Right lobe of liver (tissue), 6 donors: ENCODE results near the gene INPP4B. TPM values are rescaled to one million over a fixed set of nuclear protein-coding genes. Genes with fewer than 3 reads are reported as not detected.

Source experiments
- ATAC-seq, 4 donors: fragments of 200-7000 bp; cut with Tn5 transposase; one replicate each; pipeline ENCODE4 v1.9.1; 2020; ENCODE audit warnings: mild to moderate bottlenecking in 4 of 4, moderate library complexity in 4 of 4
- DNase-seq, 3 donors: peaks; one replicate each; pipeline ENCODE4 v3.0.0-alpha.2; 2020
- H3K27ac ChIP-seq, 3 donors: fragments of 200-600 bp; one replicate each; pipeline ENCODE4 v1.8.0; 2022
- H3K27me3 ChIP-seq, 2 donors: fragments of 200-600 bp; one replicate each; pipeline ENCODE4 v1.8.0; 2022
- H3K36me3 ChIP-seq, 4 donors: fragments of 200-600 bp; sonication (generic) in 1 of 4; one replicate each; pipeline versions ENCODE4 v1.5.1 to v1.8.0; 2017 to 2022; ENCODE audit warnings: control low read depth in 1 of 4
- H3K4me1 ChIP-seq, 4 donors: fragments of 200-600 bp; sonication (generic) in 1 of 4; one replicate each; pipeline versions ENCODE4 v1.5.1 to v1.8.0; 2017 to 2022; ENCODE audit warnings: control low read depth in 1 of 4
- H3K4me3 ChIP-seq, 3 donors: fragments of 200-600 bp; one replicate each; pipeline ENCODE4 v1.8.0; 2022
- H3K9me3 ChIP-seq, 4 donors: fragments of 200-600 bp; sonication (generic) in 1 of 4; one replicate each; pipeline versions ENCODE4 v1.5.1 to v1.8.0; 2017 to 2022; ENCODE audit warnings: control low read depth in 1 of 4
- POLR2A ChIP-seq: fragments of 450-650 bp; IDR thresholded peaks from one replicate; pipeline ENCODE4 v1.6.1; 2017; ENCODE audit warnings: antibody characterized with exemption, mild to moderate bottlenecking
- WGBS: methylation state at CpG from one replicate; pipeline ENCODE4 v1.1.6; 2018; ENCODE audit warnings: low coverage, low lambda C conversion rate; ENCODE audit not compliant: insufficient coverage; ENCODE audit errors: missing lambda C conversion rate; 5-methylcytosine and 5-hydroxymethylcytosine counted together
- intact Hi-C, 2 donors: fragments of 100-400 bp; cut with DNase I; formaldehyde crosslinking; loops; one replicate each; pipeline versions ENCODE4 v1.11.2 to v1.14.1; 2022
- total RNA-seq, 6 experiments: library from RNA; depleted of rRNA in 2 of 6; stranded (reverse); fragments of >200 nt in 2 of 6; fragmentation: NEBNext Ultra II Directional in 3 of 6; extraction: Animal tissue kit (Norgen Biotek cat#: 25700) in 3 of 6; gene quantifications; one replicate each; pipeline versions ENCODE4 v1.1.0 to v1.2.4, GENCODE V29; 2016 to 2023
- TF ChIP-seq, protein P1 (sequence below), 4 donors: fragments of 200-600 bp in 3 of 4; fragments of 450-650 bp in 1 of 4; IDR thresholded peaks; one replicate each; pipeline versions ENCODE4 v1.5.1 to v1.8.0; 2016 to 2022; ENCODE audit warnings: antibody characterized with exemption in 4 of 4, mild to moderate bottlenecking in 2 of 4
- donor health status: DM: no; HTN: yes; CAD: no.
- donor health status: DM: no; HTN: no; CAD: no.
- donor health status: DM: no; HTN: no; CAD: no.
- donor health status: DM: no; HTN: yes; CAD: no.
- donor health status: DM: no; HTN: yes; CAD: no.

Gene INPP4B
- total RNA-seq, 6 experiments from 2014 or later: 0.73 to 5.0 (median 1.6) TPM

DNA sequence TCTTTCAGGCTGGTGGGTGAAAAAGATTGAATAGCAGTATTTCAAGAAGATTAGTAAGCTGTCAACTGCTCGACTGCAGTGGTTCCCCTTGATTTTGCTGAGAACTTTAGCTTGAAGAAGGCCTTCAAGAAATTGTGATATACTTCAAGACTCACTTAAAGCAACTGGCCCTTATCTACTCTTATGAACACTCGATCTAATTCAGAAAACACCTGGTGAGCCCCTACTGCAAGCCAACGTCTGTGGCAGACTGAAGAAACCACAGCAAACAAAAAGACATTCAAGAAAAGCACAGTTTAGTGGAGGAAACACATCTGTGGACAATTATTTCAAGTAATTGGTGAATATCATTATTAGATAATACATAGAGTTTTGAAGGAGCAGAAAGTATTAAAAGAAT, 119.0 kb downstream of the INPP4B start:
- Histone ChIP-seq H3K9me3 (no peaks in the 10 kb centered on the region), H3K4me3 (no peak overlapping the region), H3K36me3 (no peaks in the 10 kb centered on the region), H3K27me3 (no peaks in the 10 kb centered on the region), H3K27ac (no peak overlapping the region), H3K4me1 (no peaks in the 10 kb centered on the region)
- 28% methylated on average over 3 of the region's 3 CpGs for WGBS
- no peak for DNase-seq
- intact Hi-C loops: loop anchor here in 1 of 2 donors (5.0 kb wide), 1 partner anchor 370 kb away; no protein-coding TSS in a partner anchor
- ATAC-seq: no peak
- TF ChIP-seq POLR2A: no peak
- TF ChIP-seq, protein P1, sequence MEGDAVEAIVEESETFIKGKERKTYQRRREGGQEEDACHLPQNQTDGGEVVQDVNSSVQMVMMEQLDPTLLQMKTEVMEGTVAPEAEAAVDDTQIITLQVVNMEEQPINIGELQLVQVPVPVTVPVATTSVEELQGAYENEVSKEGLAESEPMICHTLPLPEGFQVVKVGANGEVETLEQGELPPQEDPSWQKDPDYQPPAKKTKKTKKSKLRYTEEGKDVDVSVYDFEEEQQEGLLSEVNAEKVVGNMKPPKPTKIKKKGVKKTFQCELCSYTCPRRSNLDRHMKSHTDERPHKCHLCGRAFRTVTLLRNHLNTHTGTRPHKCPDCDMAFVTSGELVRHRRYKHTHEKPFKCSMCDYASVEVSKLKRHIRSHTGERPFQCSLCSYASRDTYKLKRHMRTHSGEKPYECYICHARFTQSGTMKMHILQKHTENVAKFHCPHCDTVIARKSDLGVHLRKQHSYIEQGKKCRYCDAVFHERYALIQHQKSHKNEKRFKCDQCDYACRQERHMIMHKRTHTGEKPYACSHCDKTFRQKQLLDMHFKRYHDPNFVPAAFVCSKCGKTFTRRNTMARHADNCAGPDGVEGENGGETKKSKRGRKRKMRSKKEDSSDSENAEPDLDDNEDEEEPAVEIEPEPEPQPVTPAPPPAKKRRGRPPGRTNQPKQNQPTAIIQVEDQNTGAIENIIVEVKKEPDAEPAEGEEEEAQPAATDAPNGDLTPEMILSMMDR (IDR thresholded peaks at IDR 0.05): no peak

DNA sequence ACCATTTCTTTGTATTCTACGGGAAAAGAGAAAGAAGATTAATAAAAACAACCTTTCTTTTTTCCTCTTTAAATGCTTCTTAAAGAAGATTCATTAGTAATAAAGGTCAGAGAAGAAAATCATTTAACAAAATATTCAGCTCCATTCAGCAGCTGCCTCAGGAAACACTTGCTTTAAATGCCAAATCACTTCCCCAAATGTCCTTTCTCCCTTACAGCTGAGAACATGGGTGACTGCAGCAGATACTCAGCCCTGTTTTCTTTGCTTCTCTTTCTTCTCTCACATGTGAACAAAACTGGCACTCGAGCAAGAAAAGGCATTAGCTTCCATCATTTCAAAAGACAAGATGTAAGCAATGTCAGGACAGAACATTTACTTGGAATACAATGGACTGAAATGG, 120.2 kb downstream of the INPP4B start:
- H3K27ac ChIP-seq: no peak overlapping the region
- H3K4me1 ChIP-seq: no peaks in the 10 kb centered on the region
- ATAC-seq: no peak
- intact Hi-C loops: loop anchor here in 1 of 2 donors (5.0 kb wide), 1 partner anchor 369 kb away; no protein-coding TSS in a partner anchor
- H3K9me3 ChIP-seq: no peaks in the 10 kb centered on the region
- DNase-seq: no peak
- no peak overlapping the region for H3K4me3 ChIP-seq
- no peaks in the 10 kb centered on the region for H3K36me3 ChIP-seq
- TF ChIP-seq, protein P1 (IDR thresholded peaks at IDR 0.05): no peak
- TF ChIP-seq POLR2A: no peak
- no peaks in the 10 kb centered on the region for H3K27me3 ChIP-seq
- WGBS: 56% methylated on average over 2 of the region's 2 CpGs

DNA sequence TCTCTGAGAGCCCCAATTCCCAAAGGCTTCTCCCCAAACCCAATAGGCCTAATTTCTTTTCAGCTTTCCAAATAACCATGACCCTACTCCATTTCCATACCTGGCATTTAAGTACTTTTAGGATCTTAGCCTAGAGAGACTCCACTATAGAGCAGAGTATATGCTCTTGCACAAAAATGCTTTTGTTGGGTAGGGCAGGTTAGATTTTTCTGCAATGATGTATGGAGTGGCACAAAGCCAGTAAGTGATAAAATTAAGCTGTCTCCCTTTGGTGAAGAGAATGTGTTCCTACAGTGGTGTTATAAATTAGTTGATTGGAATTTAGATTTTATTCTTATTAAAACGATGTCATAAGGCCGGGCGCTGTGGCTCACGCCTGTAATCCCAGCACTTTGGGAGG, 124.9 kb downstream of the INPP4B start:
- WGBS: 82% methylated on average over 4 of the region's 4 CpGs
- Histone ChIP-seq H3K36me3 (no peaks in the 10 kb centered on the region), H3K9me3 (no peaks in the 10 kb centered on the region), H3K4me3 (no peak overlapping the region), H3K27me3 (no peaks in the 10 kb centered on the region), H3K4me1 (no peaks in the 10 kb centered on the region), H3K27ac (no peak overlapping the region)
- no peak for DNase-seq
- ATAC-seq: no peak
- intact Hi-C loops: no loop called here
- TF ChIP-seq POLR2A: no peak
- TF ChIP-seq, protein P1 (IDR thresholded peaks at IDR 0.05): no peak

DNA sequence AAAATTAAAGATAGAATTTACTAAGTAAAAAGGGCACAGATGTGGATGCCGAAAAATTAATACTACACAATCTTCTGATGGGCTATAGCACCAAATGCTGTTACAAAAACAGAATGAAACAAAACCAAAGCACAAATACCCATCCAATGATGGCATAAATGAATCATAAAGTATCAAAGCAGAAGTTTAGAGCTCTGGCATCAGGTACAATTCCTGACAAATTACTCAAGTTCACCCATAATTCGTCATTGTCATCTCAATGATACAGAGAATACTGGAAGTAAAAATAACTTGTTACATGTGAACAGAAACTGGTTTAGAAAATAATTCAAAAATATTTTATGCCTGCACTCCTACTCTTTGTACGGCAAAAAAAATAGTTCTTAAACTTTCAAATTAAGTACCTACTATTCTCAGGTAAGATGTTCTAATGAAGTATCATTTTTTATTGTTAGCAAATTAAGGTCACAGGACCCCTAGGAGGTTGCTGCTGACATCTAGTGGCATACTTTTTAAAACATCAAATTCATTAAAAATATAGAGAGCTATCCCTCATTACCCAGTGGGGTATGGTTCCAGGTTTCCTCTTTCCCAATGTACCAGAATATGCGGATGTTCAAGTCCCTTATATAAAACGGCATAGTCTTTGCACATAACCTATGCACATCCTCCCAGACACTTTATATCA, 126.1 kb downstream of the INPP4B start:
- intact Hi-C loops: no loop called here
- Histone ChIP-seq H3K36me3 (no peaks in the 10 kb centered on the region), H3K27me3 (no peaks in the 10 kb centered on the region), H3K4me3 (no peak overlapping the region), H3K27ac (no peak overlapping the region), H3K4me1 (no peaks in the 10 kb centered on the region), H3K9me3 (no peaks in the 10 kb centered on the region)
- ATAC-seq: peak; percentile 55 to 70 (median 64)
- 27% methylated on average over 5 of the region's 5 CpGs for WGBS
- DNase-seq: no peak
- TF ChIP-seq, protein P1 (IDR thresholded peaks at IDR 0.05): peak; percentile 43 to 65 (median 58)
- no peak for TF ChIP-seq POLR2A
